Measurements from ENCODE around the gene MAL. TPM values are rescaled to one million over a fixed set of nuclear protein-coding genes. Genes with fewer than 3 reads are reported as not detected.

Gene MAL
- total RNA-seq, 1 donor from 2014 or later = 4.4 TPM

- Histone ChIP-seq H3K27me3 (ENCODE audit: low read depth) (peaks cover 63% of the 10 kb centered on the region), H3K9me3 (replicated peaks) (no peaks in the 10 kb centered on the region), H3K36me3 (no peaks in the 10 kb centered on the region), H3K27ac (replicated peaks) (no peak overlapping the region), H3K4me1 (peaks cover 10% of the 10 kb centered on the region), H3K4me3 (no peak overlapping the region)
- intact Hi-C loops (cut with micrococcal nuclease) = no loop called here
- TF ChIP-seq CTCF (IDR thresholded peaks at IDR 0.05; ENCODE audit: borderline replicate concordance) = no peak
- DNase-seq = no peak
These were observed 52.0 kb downstream of the MAL start for GRCh38 chr2:95077530-95077825.

- Histone ChIP-seq H3K4me3 (no peak overlapping the region), H3K36me3 (no peaks in the 10 kb centered on the region), H3K9me3 (replicated peaks) (no peaks in the 10 kb centered on the region), H3K27me3 (ENCODE audit: low read depth) (peaks cover 58% of the 10 kb centered on the region), H3K4me1 (peaks cover 10% of the 10 kb centered on the region), H3K27ac (replicated peaks) (no peak overlapping the region)
- DNase-seq = no peak
- TF ChIP-seq CTCF (IDR thresholded peaks at IDR 0.05; ENCODE audit: borderline replicate concordance) = no peak
- intact Hi-C loops (cut with micrococcal nuclease) = no loop called here
These were observed 52.5 kb downstream of the MAL start for GRCh38 chr2:95077861-95078603.

- Histone ChIP-seq H3K4me3 (no peak overlapping the region), H3K27me3 (ENCODE audit: low read depth) (peaks cover 46% of the 10 kb centered on the region), H3K27ac (replicated peaks) (no peak overlapping the region), H3K4me1 (peaks cover 10% of the 10 kb centered on the region), H3K36me3 (peaks cover 3% of the 10 kb centered on the region), H3K9me3 (replicated peaks) (no peaks in the 10 kb centered on the region)
- no peak for DNase-seq
- TF ChIP-seq CTCF (IDR thresholded peaks at IDR 0.05; ENCODE audit: borderline replicate concordance) = no peak
- intact Hi-C loops (cut with micrococcal nuclease) = no loop called here
These were observed 53.7 kb downstream of the MAL start for GRCh38 chr2:95079199-95079683.

GRCh38 chr2:95082477-95082876 lies 57.0 kb downstream of the MAL start:
- intact Hi-C loops (cut with micrococcal nuclease) = no loop called here
- H3K36me3 ChIP-seq = peaks cover 35% of the 10 kb centered on the region
- TF ChIP-seq CTCF (IDR thresholded peaks at IDR 0.05; ENCODE audit: borderline replicate concordance) = no peak
- H3K27me3 ChIP-seq (ENCODE audit: low read depth) = peaks cover 14% of the 10 kb centered on the region
- no peak overlapping the region for H3K4me3 ChIP-seq
- H3K4me1 ChIP-seq = no peaks in the 10 kb centered on the region
- no peak for DNase-seq
- no peak overlapping the region for H3K27ac ChIP-seq (replicated peaks)
- H3K9me3 ChIP-seq (replicated peaks) = no peaks in the 10 kb centered on the region

GRCh38 chr2:95086017-95086416 lies 60.5 kb downstream of the MAL start:
- H3K4me1 ChIP-seq = no peaks in the 10 kb centered on the region
- no peaks in the 10 kb centered on the region for H3K9me3 ChIP-seq (replicated peaks)
- H3K27ac ChIP-seq (replicated peaks) = no peak overlapping the region
- intact Hi-C loops (cut with micrococcal nuclease) = no loop called here
- H3K36me3 ChIP-seq = peaks cover 68% of the 10 kb centered on the region
- TF ChIP-seq CTCF (IDR thresholded peaks at IDR 0.05; ENCODE audit: borderline replicate concordance) = no peak
- H3K4me3 ChIP-seq = no peak overlapping the region
- no peak for DNase-seq
- H3K27me3 ChIP-seq (ENCODE audit: low read depth) = no peaks in the 10 kb centered on the region

Measured in left ventricle myocardium inferior (tissue), 1 donor.